K562 (cell line): ENCODE data around the gene PKDREJ. TPM values are rescaled to one million over a fixed set of nuclear protein-coding genes. Genes with fewer than 3 reads are reported as not detected.
A peak's percentile ranks its signal among the peaks of the same experiment; 100 is the strongest.

Source experiments
- ATAC-seq: fragments of 200-7000 bp; cut with Tn5 transposase; 3 replicates; pipeline ENCODE4 v1.9.1; 2020; ENCODE audit warnings: moderate library complexity
- BruUV-seq: library from RNA; stranded (reverse); fragments of 400-500 nt; replicated peaks from 2 replicates; lab custom pipeline; 2021; lab: Mats Ljungman, UMichigan
- CTCF ChIA-PET: fragments of 300-600 bp; formaldehyde crosslinking; extraction: SDS; loops from one replicate; lab custom pipeline; 2021; ENCODE audit warnings: low intra/inter-chr PET ratio; lab: Yijun Ruan, JAX
- POLR2A ChIA-PET: fragments of 300-600, 350-650 bp; sonication (Branson Sonifier 250); formaldehyde crosslinking; extraction: SDS; loops from one replicate; lab custom pipeline; 2021; ENCODE audit warnings: antibody characterized with exemption, inconsistent platforms; lab: Yijun Ruan, JAX
- DNase-seq, 4 experiments: peaks; one replicate each; pipeline versions ENCODE4 v3.0.0 to v3.0.0-alpha.2; 2011 to 2018; ENCODE audit warnings: low spot score in 3 of 4, mixed read lengths in 3 of 4; ENCODE audit errors: extremely low read depth in 1 of 4
- FAIRE-seq: peaks from 2 replicates; lab custom pipeline; 2011; peaks lifted over from hg19 to GRCh38; lab: Jason Lieb, UNC
- H2AFZ ChIP-seq: 2 replicates; pipeline ENCODE4 v1.6.0; 2011; ENCODE audit warnings: low read depth, low read length, control low read depth, inconsistent platforms
- H3K27ac ChIP-seq: fragments of 200-600 bp; 3 replicates; pipeline ENCODE4 v1.8.0; 2011; ENCODE audit warnings: low read depth, mild to moderate bottlenecking, control low read depth, inconsistent platforms, low read length, moderate library complexity, mixed read lengths; ENCODE audit errors: extremely low read depth
- H3K27me3 ChIP-seq, 2 experiments: fragments of 300-600 bp in 1 of 2; 2 replicates in 1 of 2; 3 replicates in 1 of 2; pipeline versions ENCODE4 v1.6.0 to v1.8.0; 2011; ENCODE audit warnings: inconsistent platforms in 2 of 2, low read length in 2 of 2, mild to moderate bottlenecking in 1 of 2, mixed read lengths in 1 of 2, moderate library complexity in 1 of 2; ENCODE audit not compliant: control insufficient read depth in 2 of 2, insufficient read depth in 2 of 2
- H3K36me3 ChIP-seq: fragments of 300-600 bp; 3 replicates; pipeline ENCODE4 v1.8.0; 2011; ENCODE audit warnings: mild to moderate bottlenecking, low read length, inconsistent platforms; ENCODE audit not compliant: control insufficient read depth, insufficient read depth
- H3K4me1 ChIP-seq, 2 experiments: fragments of 200-600 bp in 1 of 2; replicated peaks in 1 of 2; 2 replicates in 1 of 2; 3 replicates in 1 of 2; pipeline versions ENCODE4 v1.5.1 to v1.8.0; 2011; ENCODE audit warnings: inconsistent platforms in 2 of 2, low read length in 2 of 2, mild to moderate bottlenecking in 1 of 2, mixed read lengths in 1 of 2, moderate library complexity in 1 of 2; ENCODE audit not compliant: control insufficient read depth in 2 of 2, insufficient read depth in 2 of 2
- H3K4me2 ChIP-seq: 2 replicates; pipeline ENCODE4 v1.6.1; 2011; ENCODE audit warnings: low read length, control low read depth, inconsistent platforms, mixed read lengths; ENCODE audit not compliant: insufficient read depth
- H3K4me3 ChIP-seq: fragments of 200-600 bp; sonication (generic), shearing (Covaris generic); 2 replicates; pipeline ENCODE4 v1.5.1; 2016; ENCODE audit warnings: control low read depth, inconsistent platforms
- H3K79me2 ChIP-seq: fragments of 200-600 bp; 3 replicates; pipeline ENCODE4 v1.8.0; 2011; ENCODE audit warnings: low read length, inconsistent platforms; ENCODE audit not compliant: control insufficient read depth, insufficient read depth
- H3K9ac ChIP-seq, 2 experiments: 2 replicates each; pipeline versions ENCODE4 v1.6.0 to v1.6.1; 2011; ENCODE audit warnings: low read depth in 2 of 2, low read length in 2 of 2, control low read depth in 1 of 2, inconsistent platforms in 1 of 2, mild to moderate bottlenecking in 1 of 2, mixed read lengths in 1 of 2; ENCODE audit not compliant: insufficient read depth in 1 of 2
- H3K9me1 ChIP-seq: one replicate; pipeline ENCODE4 v1.6.0; 2011; ENCODE audit warnings: inconsistent platforms, mild to moderate bottlenecking, low read length, moderate library complexity; ENCODE audit not compliant: control insufficient read depth, insufficient read depth
- H3K9me3 ChIP-seq: replicated peaks from 2 replicates; pipeline ENCODE4 v1.5.1; 2011; ENCODE audit warnings: low read depth, low read length, inconsistent platforms; ENCODE audit not compliant: control insufficient read depth, insufficient read depth
- H4K20me1 ChIP-seq: replicated peaks from 2 replicates; pipeline ENCODE4 v1.6.1; 2011; ENCODE audit warnings: low read length, inconsistent platforms, mixed read lengths; ENCODE audit not compliant: control insufficient read depth, insufficient read depth
- C11orf30 ChIP-seq: fragments of 450-650 bp; IDR thresholded peaks from 2 replicates; pipeline ENCODE4 v1.6.1; 2016; ENCODE audit warnings: low read depth, mild to moderate bottlenecking
- HDAC6 ChIP-seq: IDR thresholded peaks from 2 replicates; pipeline ENCODE4 v1.6.1; 2012; ENCODE audit warnings: low read depth, mild to moderate bottlenecking, control low read depth, inconsistent platforms, low read length, moderate library complexity
- IFI16 ChIP-seq: fragments of 250-450 bp; sonication (Bioruptor Pico); IDR thresholded peaks from 2 replicates; pipeline ENCODE4 v2.1.2; 2022; ENCODE audit warnings: mild to moderate bottlenecking, inconsistent platforms
- NRF1 ChIP-seq, 2 experiments: fragments of 450-650 bp; IDR thresholded peaks in 1 of 2; conservative IDR thresholded peaks in 1 of 2; 2 replicates each; pipeline ENCODE4 v1.6.1; 2014; ENCODE audit warnings: mild to moderate bottlenecking in 2 of 2
- POLR2G ChIP-seq: fragments of 200-400 bp; formaldehyde crosslinking; IDR thresholded peaks from 2 replicates; pipeline ENCODE4 v1.6.1; 2017; ENCODE audit warnings: low read depth, mild to moderate bottlenecking, antibody characterized with exemption, low read length, moderate library complexity
- ZC3H8 ChIP-seq: fragments of 450-650 bp; IDR thresholded peaks from 2 replicates; pipeline ENCODE4 v1.6.1; 2017
- ZNF79 ChIP-seq: fragments of 250-450 bp; sonication (Bioruptor Pico); IDR thresholded peaks from 2 replicates; pipeline ENCODE4 v1.4.0; 2020; ENCODE audit warnings: low read depth, mild to moderate bottlenecking, moderate library complexity
- WGBS: fragments of 100-300 bp; shearing (Covaris generic); methylation state at CpG from one replicate; pipeline ENCODE4 v1.1.6; 2016; ENCODE audit warnings: low coverage, mixed read lengths; ENCODE audit not compliant: insufficient coverage; ENCODE audit errors: missing lambda C conversion rate; 5-methylcytosine and 5-hydroxymethylcytosine counted together
- in situ Hi-C: fragments of 300-500 bp; cut with MboI; formaldehyde crosslinking; loops from 4 replicates; pipeline ENCODE4 v1.15.0; 2018; ENCODE audit warnings: inconsistent platforms, mixed read lengths
- intact Hi-C: fragments of 100-400 bp; cut with micrococcal nuclease; formaldehyde crosslinking; loops from 2 replicates; pipeline ENCODE4 v1.14.2; 2022
- polyA plus RNA-seq, 8 experiments: library from polyadenylated mRNA; depleted of rRNA in 4 of 8; stranded (reverse) in 5 of 8; unstranded in 3 of 8; fragments of >200 nt; fragmentation: Nextera tagmentation in 2 of 8; fragmentation: Illumina TruSeq in 1 of 8; extraction: Ambion mirVana in 2 of 8; extraction: Trizol in 1 of 8; gene quantifications; 2 replicates each; pipeline versions ENCODE4 v1.2.1 to v1.2.3, GENCODE V29; 2011 to 2014; ENCODE audit warnings: inconsistent platforms in 1 of 8, missing spikeins in 1 of 8
- total RNA-seq, 7 experiments: library from RNA; depleted of rRNA in 6 of 7; stranded (reverse); fragments of >200 nt in 6 of 7; fragmentation: Illumina TruSeq in 2 of 7; extraction: Trizol in 2 of 7; gene quantifications; 2 replicates each; pipeline versions ENCODE4 v1.2.1 to v1.2.3, GENCODE V29; 2011 to 2021; ENCODE audit warnings: low replicate concordance in 1 of 7
- TF ChIP-seq, protein P1 (sequence below): sonication (generic); formaldehyde crosslinking; IDR thresholded peaks from 2 replicates; pipeline ENCODE4 v1.8.1; 2022; ENCODE audit warnings: missing genetic modification reagents
- TF ChIP-seq, protein P2 (sequence below), 3 experiments: IDR thresholded peaks in 2 of 3; conservative IDR thresholded peaks in 1 of 3; 2 replicates each; pipeline ENCODE4 v1.5.1; 2011 to 2012; ENCODE audit warnings: low read length in 3 of 3, mild to moderate bottlenecking in 3 of 3, control low read depth in 2 of 3, improper control_type of control experiment in 1 of 3, inconsistent platforms in 1 of 3, low read depth in 1 of 3, mixed read lengths in 1 of 3, moderate library complexity in 1 of 3; ENCODE audit not compliant: insufficient read depth in 2 of 3

PKDREJ gene
- total and polyA plus RNA-seq, 9 of the 15 experiments (the other 6 are each of a cell fraction or from before 2014, with no cell fraction given): 0.03 TPM; not detected in 8

DNA sequence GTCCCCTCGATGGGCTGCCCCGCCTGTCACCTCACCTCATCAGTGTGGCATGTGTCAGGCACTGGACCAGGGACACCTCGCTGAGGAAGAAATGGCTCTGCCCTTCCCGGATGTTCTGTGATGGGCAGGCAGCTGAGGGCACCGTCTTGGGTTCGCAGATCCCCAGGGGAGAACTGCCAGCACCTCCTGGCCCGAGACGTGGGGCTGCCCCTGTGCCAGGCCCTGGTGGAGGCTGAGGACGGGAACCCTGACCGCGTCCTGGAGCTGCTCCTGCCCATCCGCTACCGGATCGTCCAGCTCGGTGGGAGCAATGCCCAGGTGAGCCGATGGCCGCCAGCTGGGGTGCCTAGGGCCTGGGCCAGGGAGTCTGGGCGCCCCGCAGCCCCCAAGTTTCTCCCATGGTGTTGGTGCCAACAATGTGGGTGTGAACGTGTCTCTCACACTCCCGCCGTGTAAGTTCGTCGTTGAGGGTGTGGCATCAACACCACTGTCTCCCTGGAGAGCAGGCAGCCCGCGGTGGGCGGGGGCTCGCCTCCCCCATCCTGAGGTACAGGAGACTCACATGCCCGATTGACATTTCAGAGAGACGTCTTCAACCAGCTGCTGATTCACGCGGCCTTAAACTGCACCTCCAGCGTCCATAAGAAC lies 26.2 kb upstream of the PKDREJ start:
- Histone ChIP-seq H3K9me1 (no peaks in the 10 kb centered on the region), H3K36me3 (peaks cover 29% of the 10 kb centered on the region), H3K27ac (no peak overlapping the region), H3K4me3 (no peak overlapping the region), H3K27me3 (no peaks in the 10 kb centered on the region), H3K9ac (no peak overlapping the region), H2AFZ (no peak overlapping the region), H3K4me1 (peaks cover 0 to 19% of the 10 kb centered on the region in 2 experiments; a peak in 2 of 5 replicates), H4K20me1 (no peaks in the 10 kb centered on the region), H3K9me3 (no peaks in the 10 kb centered on the region), H3K79me2 (no peaks in the 10 kb centered on the region), H3K4me2 (no peak overlapping the region)
- 80% methylated on average over 12 of the region's 33 CpGs for WGBS
- intact Hi-C loops: no loop called here
- in situ Hi-C loops: no loop called here
- POLR2A ChIA-PET: interaction anchor here (0.7 to 0.8 kb wide), 2 partner anchors 21 to 31 kb away, joined by 3 to 4 read pairs; no protein-coding TSS in a partner anchor
- DNase-seq (no peak), ATAC-seq (no peak), FAIRE-seq (no peak)
- BruUV-seq: no TSS peak
- CTCF ChIA-PET: no interaction called here
- TF ChIP-seq ZNF79 (CRISPR knock-in tag) (no peak), C11orf30 (no peak), NRF1 (conservative IDR thresholded peaks at IDR 0.05 in 1 of 2, IDR thresholded peaks at IDR 0.05 in 1 of 2) (no peak), POLR2G (peak; percentile 61)

- DNase-seq (no peak), FAIRE-seq (no peak), ATAC-seq (no peak)
- ChIA-PET POLR2A (interaction anchor here (0.8 kb wide), 1 partner anchor 20 kb away, joined by 4 read pairs; no protein-coding TSS in a partner anchor), CTCF (no interaction called here)
- H3K79me2 ChIP-seq: no peaks in the 10 kb centered on the region
- intact Hi-C loops (no loop called here), in situ Hi-C loops (no loop called here)
- 88% methylated on average over 6 of the region's 7 CpGs for WGBS
- peaks cover 0 to 19% of the 10 kb centered on the region in 2 experiments; a peak in 2 of 5 replicates for H3K4me1 ChIP-seq
- no peak overlapping the region for H3K27ac ChIP-seq
- no peak overlapping the region for H3K4me2 ChIP-seq
- no peak overlapping the region for H3K4me3 ChIP-seq
- no peaks in the 10 kb centered on the region for H3K9me3 ChIP-seq
- H3K9me1 ChIP-seq: no peaks in the 10 kb centered on the region
- H3K9ac ChIP-seq: peak overlapping the region in 1 of 2 experiments; percentile 35; a peak in 1 of 4 replicates
- peaks cover 34% of the 10 kb centered on the region for H3K36me3 ChIP-seq
- no peaks in the 10 kb centered on the region for H4K20me1 ChIP-seq
- H2AFZ ChIP-seq: no peak overlapping the region
- H3K27me3 ChIP-seq: no peaks in the 10 kb centered on the region
- no TSS peak for BruUV-seq
- TF ChIP-seq HDAC6 (no peak), ZC3H8 (no peak), IFI16 (CRISPR knock-in tag) (no peak)
- TF ChIP-seq, protein P1, sequence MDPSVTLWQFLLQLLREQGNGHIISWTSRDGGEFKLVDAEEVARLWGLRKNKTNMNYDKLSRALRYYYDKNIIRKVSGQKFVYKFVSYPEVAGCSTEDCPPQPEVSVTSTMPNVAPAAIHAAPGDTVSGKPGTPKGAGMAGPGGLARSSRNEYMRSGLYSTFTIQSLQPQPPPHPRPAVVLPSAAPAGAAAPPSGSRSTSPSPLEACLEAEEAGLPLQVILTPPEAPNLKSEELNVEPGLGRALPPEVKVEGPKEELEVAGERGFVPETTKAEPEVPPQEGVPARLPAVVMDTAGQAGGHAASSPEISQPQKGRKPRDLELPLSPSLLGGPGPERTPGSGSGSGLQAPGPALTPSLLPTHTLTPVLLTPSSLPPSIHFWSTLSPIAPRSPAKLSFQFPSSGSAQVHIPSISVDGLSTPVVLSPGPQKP: no peak
- TF ChIP-seq, protein P2, sequence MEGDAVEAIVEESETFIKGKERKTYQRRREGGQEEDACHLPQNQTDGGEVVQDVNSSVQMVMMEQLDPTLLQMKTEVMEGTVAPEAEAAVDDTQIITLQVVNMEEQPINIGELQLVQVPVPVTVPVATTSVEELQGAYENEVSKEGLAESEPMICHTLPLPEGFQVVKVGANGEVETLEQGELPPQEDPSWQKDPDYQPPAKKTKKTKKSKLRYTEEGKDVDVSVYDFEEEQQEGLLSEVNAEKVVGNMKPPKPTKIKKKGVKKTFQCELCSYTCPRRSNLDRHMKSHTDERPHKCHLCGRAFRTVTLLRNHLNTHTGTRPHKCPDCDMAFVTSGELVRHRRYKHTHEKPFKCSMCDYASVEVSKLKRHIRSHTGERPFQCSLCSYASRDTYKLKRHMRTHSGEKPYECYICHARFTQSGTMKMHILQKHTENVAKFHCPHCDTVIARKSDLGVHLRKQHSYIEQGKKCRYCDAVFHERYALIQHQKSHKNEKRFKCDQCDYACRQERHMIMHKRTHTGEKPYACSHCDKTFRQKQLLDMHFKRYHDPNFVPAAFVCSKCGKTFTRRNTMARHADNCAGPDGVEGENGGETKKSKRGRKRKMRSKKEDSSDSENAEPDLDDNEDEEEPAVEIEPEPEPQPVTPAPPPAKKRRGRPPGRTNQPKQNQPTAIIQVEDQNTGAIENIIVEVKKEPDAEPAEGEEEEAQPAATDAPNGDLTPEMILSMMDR (IDR thresholded peaks at IDR 0.05 in 2 of 3, conservative IDR thresholded peaks at IDR 0.05 in 1 of 3; ENCODE audit: insufficient read depth in 2 of 3, low read depth in 1 of 3, low read length in 3 of 3): no peak
Observed at GRCh38 chr22:46288846-46289243, 25.7 kb upstream of the PKDREJ start.
